Mucosa of descending colon (tissue), 3 donors: ENCODE data around the gene NCF2. TPM values are rescaled to one million over a fixed set of nuclear protein-coding genes. Genes with fewer than 3 reads are reported as not detected.

Experiments used
- ATAC-seq: fragments of 200-7000 bp; cut with Tn5 transposase; one replicate; pipeline ENCODE4 v1.9.1; 2020; ENCODE audit warnings: mild to moderate bottlenecking, moderate library complexity
- DNase-seq, 3 donors: peaks; one replicate each; pipeline ENCODE4 v3.0.0-alpha.2; 2020
- H3K36me3 ChIP-seq: fragments of 200-600 bp; one replicate; pipeline ENCODE4 v1.8.0; 2021; ENCODE audit warnings: low read depth, mild to moderate bottlenecking
- H3K4me1 ChIP-seq: fragments of 200-600 bp; one replicate; pipeline ENCODE4 v1.8.0; 2021; ENCODE audit warnings: low read depth, mild to moderate bottlenecking
- H3K4me3 ChIP-seq: fragments of 200-600 bp; one replicate; pipeline ENCODE4 v1.8.0; 2021; ENCODE audit warnings: mild to moderate bottlenecking
- H3K9me3 ChIP-seq: fragments of 200-600 bp; one replicate; pipeline ENCODE4 v1.8.0; 2021; ENCODE audit warnings: mild to moderate bottlenecking
- CTCF ChIP-seq: fragments of 200-600 bp; IDR thresholded peaks from one replicate; pipeline ENCODE4 v1.8.0; 2022; ENCODE audit warnings: antibody characterized with exemption, mild to moderate bottlenecking
- intact Hi-C, 2 donors: fragments of 100-400 bp; cut with DNase I in 1 of 2; cut with micrococcal nuclease in 1 of 2; formaldehyde crosslinking; loops; one replicate each; pipeline versions ENCODE4 v1.11.0 to v1.11.1; 2022; cut with DNase I, micrococcal nuclease
- total RNA-seq, 3 donors: library from RNA; stranded (reverse); fragmentation: NEBNext Ultra II Directional in 2 of 3; extraction: Animal tissue kit (Norgen Biotek cat#: 25700) in 2 of 3; gene quantifications; one replicate each; pipeline versions ENCODE4 v1.2.1 to v1.2.4, GENCODE V29; 2021 to 2023
- donor health status: DM: no; HTN: no; CAD: no; lungs with moderate emphysema.
- donor health status: DM: no; HTN: no; CAD: no.
- donor health status: DM: no; HTN: yes; CAD: no.

Gene NCF2
- total RNA-seq, 3 donors from 2014 or later, result 2.0 to 8.9 (median 8.3) TPM

- intact Hi-C loops, result no loop called here
- no peak for TF ChIP-seq CTCF
- Histone ChIP-seq H3K4me1 (no peaks in the 10 kb centered on the region), H3K4me3 (no peak overlapping the region), H3K36me3 (no peaks in the 10 kb centered on the region), H3K9me3 (no peaks in the 10 kb centered on the region)
- no peak for ATAC-seq
- DNase-seq, result no peak
These were observed 81.6 kb downstream of the NCF2 start for GRCh38 chr1:183508694-183509093.

DNA sequence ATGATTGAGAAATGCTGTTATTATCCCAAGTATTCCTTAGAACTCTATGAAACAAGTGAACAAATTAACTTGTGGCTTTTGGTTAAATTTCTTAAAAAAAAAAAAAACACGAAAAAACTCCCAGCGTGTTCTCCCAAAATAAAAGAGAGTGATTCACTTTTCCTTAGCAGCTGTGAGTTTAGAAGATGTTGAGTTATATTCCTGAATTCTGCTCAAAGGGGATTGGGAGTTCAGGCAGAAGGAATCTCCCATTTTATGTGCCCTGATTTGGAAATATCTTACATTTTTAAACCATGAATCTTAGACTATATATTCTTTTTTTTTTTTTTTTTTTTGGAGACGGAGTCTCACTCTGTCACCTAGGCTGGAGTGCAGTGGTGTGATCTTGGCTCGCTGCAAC is 83.7 kb downstream of the NCF2 start:
- Histone ChIP-seq H3K9me3 (no peaks in the 10 kb centered on the region), H3K36me3 (no peaks in the 10 kb centered on the region), H3K4me1 (peaks cover 7% of the 10 kb centered on the region), H3K4me3 (no peak overlapping the region)
- no peak for DNase-seq
- no peak for ATAC-seq
- no peak for TF ChIP-seq CTCF
- intact Hi-C loops, result no loop called here

Other genes with a start within 250 kb of the NCF2 start
- gene NMNAT2, start 172.1 kb downstream of the NCF2 start, total RNA-seq, result 1 to 10 TPM in 1 of 3 donors, under 1 TPM in 2; 0.29 to 3.6 (median 0.87) TPM
- gene SMG7, start 118.0 kb downstream of the NCF2 start, total RNA-seq, result 10 to 100 TPM; 62.7 to 69.9 (median 66.4) TPM
- 100 to 1,000 TPM; 101 to 158 (median 123) TPM for gene ARPC5, start 45.3 kb upstream of the NCF2 start, total RNA-seq
- under 1 TPM in 1 of 3 donors, not detected in 2; 0.55 TPM for gene APOBEC4, start 62.9 kb upstream of the NCF2 start, total RNA-seq
- 10 to 100 TPM in 2 of 3 donors, 1 to 10 TPM in 1; 6.2 to 29.8 (median 15.9) TPM for gene RGL1, start 214.7 kb upstream of the NCF2 start, total RNA-seq